ENCODE measurements around the gene OR10H2.
"Not testable (repeated sequence)": the region's sequence is repeated elsewhere in the genome, so short reads cannot be mapped to it uniquely, and the experiment has no call there.

OR10H2 gene

DNA sequence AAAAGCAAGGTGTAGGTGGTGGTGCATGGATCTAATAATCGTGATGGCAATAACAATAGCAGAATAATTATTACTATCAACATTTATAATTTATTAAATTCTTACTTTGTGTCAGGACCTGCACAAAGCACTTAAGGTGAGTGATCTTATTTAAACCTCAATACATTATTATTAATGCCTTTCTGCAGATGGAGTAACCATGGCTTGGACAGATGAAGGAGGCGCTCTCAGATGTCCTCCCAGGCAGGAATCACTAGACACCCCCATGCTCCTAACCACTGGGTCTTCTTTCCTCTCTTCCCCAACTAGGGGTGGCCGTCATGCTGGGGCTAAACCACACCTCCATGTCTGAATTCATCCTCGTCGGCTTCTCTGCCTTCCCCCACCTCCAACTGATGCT is at the start of gene OR10H2:
Gene OR10H2 (plus strand): TSS at position 301 of the 400 bp plus-strand sequence. CDS start 20 bp downstream, at position 321.
- no peak for DNase-seq

DNA sequence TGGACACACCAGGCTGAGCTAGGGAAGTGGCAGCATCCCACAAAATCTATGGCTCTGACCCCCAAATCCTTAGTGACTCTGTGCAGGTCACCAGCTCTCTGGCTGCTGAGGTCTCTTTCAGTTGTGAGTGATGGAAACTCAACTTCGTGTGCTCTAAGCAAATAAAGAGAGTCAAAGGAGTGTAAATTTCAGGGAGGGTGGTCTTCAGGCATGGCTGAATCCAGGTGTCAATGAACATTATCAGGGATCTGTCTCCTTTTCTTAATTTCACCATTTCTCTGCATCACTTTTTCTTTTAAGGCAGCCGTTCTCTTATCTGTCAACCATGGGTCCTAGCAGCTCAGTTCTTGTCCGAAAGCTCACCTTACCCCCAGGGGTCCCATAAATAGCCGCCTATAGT is 48.7 kb upstream of the OR10H2 start:
- DNase-seq: no peak

DNA sequence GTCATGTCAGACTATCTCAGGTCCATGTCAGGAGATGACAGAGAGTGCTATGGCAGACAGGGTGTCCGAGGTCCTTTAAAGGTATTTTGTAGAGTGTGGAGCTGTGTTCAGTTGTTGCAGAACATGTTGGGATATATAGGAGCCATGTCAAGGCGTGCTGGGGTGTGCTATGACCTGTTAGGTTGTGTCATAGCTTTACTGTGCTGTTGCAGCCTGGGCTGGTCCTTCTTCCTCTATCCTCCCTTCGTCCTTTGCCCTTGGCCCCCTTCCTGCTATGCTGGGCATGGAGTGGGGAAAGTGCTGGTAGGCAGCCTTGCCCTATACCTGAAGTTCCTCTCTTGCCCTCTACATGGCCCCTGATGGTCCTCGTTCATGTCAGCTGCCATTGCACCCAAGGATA is 48.0 kb upstream of the OR10H2 start:
- DNase-seq: not testable (repeated sequence)

DNA sequence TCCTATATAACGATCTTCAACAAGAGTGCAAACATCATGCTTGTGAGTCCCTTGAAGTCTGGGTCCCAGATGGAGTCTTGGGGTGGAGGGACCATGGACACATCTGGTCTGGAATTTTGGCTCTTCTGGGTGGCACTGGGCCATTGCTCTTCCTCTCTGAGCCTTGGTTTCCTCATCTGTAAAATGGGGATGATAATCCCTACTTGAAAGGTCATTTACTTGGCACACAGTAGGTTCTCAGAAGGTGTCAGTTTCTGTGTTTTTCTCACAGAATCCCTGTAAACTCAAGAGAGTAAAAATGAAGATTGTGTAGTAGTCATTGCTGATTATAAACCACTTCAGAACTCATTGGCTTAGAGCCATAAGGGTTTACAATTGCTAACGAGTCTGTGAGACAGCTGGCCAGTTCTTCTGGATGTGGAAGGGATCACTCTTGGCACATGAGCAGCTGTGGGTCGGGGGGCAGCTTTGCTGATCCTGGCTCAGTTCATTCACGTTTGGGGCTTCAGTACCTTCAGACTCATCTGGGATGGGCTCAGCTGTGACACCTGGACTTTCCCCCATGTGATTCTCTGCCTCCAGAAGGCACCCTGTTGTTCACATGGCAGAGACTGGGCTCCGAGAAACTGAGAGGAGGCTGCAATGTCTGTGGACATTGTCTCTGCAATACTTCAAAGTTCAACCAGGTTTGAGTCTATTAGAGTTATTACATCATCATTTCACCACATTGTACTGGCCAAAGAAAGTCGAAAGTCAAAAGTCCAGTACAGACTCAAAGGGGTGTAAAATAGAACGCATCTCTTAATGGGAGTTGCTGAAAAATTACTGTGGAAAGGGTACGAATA is 47.1 kb upstream of the OR10H2 start:
- DNase-seq: no peak

- DNase-seq: no peak
Measured at GRCh38 chr19:15683411-15683810, 44.4 kb upstream of the OR10H2 start.

- DNase-seq: no peak
Measured at GRCh38 chr19:15684828-15685227, 43.0 kb upstream of the OR10H2 start.

- DNase-seq: no peak
Measured at GRCh38 chr19:15696654-15697194, 31.1 kb upstream of the OR10H2 start.

DNA sequence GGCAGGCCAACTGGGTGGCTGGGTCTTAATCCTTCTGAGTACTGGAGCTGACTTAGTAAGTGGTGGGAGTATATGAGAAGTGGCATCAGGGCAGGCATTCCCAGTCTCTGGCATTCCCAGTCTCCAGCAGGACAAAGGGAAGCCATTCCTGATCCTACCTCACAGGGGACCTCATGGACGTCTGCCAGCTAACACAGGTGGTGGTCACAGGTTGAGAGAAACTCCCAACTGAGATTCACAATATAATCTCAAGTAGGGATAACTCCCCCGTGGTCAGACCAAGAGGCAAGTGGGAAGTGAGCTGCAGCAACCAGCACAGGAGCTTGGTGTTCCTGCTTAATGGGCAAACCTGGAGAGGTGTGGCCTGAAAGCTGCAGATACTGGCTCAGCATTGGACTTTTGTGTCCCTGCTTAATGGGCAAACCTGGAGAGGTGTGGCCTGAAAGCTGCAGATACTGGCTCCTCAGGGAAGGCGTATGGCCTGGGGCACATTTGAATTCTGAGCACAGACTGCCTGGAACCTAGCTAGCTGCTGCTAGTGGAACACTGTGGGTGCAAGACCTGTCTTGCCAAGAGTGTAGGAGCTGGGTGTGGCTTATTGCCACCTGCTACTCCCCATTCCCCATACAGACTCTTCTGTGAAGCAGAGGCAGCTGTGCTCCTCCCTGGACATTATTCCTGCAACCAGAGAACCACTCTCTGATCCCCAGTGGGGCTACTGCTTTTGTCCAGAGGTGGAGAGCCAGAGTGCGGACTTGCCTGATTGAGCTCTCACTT is 25.9 kb upstream of the OR10H2 start:
- DNase-seq: no peak

DNA sequence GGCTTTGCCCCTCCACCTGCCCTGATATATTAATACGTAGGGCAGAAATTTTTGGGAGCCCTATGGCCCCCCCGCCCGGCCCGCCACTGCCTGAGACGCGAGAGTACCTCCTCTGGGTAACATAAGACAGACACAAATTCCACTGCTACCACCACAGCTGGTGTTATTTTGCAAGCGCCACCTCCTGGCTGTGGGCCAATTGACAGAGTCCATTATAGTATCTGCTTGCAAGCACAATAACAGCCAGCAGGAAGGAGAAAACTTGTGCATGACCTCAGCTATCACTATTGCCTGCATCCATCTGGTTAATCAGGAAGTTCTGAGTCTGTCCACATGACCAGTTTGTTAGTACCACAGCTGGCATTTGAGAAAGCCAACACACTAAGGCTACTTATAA is 25.3 kb upstream of the OR10H2 start:
- no peak for DNase-seq

DNA sequence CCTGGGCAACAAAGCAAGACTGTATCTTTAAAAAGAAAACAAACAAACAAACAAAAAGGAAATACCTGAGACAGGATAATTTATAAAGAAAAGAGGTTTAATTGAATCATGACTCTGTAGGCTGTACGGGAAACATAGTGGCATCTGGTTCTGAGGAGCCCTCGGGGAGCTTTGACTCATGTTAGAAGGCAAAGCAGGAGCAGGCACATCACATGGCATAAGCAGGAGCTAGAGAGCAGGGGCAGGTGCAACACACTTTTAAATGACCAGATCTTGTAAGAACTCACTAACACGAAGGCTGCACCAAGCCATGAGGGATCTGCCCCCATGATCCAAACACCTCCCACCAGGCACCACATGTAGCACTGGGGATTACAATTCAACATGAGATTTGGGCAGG is 13.2 kb upstream of the OR10H2 start:
- no peak for DNase-seq

- no peak for DNase-seq
Measured at GRCh38 chr19:15715642-15716041, 12.2 kb upstream of the OR10H2 start.

GRCh38 chr19:15717809-15718208 is 10.0 kb upstream of the OR10H2 start:
- no peak for DNase-seq

- no peak for DNase-seq
Measured at GRCh38 chr19:15721268-15721667, 6.6 kb upstream of the OR10H2 start.

GRCh38 chr19:15722956-15723355 is 4.9 kb upstream of the OR10H2 start:
- DNase-seq: no peak

DNA sequence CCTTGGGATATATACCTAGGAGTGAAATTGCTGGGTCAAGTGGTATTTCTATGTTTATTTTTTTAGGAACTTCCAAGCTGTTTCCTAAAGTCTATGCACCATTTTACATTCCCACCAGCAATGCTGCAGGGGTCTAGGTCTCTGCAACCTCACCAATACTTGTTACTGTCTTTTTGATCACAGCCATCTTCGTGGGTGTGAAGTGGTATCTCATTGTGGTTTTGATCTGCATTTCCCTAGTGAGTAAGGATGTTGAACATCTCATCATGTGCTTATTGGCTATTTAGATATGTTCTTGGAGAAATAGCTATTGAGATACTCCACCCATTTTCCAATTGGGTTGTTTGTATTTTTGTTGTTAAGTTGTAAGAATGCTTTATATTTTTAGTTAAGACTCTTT is 2.7 kb downstream of the OR10H2 start:
- DNase-seq: no peak

DNA sequence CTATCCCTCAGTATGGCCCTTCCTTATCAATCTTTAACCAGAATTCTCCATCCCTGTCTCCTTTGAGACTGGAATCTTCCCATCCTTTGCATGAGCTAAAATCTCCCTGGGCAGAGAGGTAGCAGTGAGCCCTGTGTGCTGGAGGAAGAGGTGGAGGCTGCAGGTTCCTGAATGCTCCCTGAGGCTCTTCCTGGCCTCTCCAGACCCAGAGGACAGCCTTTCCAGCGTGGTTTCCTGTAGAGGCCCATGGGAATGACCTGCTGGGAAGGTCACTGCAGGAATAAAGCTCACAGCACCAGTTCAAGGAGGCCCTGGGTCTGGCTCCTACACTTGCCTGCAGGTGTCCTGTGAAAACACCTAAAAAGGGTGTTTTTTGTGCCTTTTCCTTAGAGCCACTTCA is 4.6 kb downstream of the OR10H2 start:
- no peak for DNase-seq

DNA sequence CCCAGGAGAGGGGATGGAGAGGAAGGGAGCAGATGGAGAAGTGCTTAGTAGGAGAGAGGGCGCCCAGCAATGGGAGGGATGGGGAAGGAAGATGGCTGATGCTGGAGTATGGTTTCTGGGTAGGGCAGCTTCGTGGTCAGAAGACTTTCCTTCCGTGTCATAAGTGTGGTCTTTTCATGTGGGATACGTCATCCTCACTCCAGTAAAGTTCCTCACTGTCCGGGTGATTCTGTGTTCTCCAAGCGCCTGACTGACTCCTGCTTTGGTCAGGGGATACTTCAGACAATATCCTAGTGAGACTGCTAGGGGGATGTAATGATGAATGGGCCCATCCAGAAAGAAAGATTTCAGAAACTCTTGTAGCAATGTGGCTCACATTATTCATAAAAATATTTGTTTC is 6.1 kb downstream of the OR10H2 start:
- DNase-seq: no peak

DNA sequence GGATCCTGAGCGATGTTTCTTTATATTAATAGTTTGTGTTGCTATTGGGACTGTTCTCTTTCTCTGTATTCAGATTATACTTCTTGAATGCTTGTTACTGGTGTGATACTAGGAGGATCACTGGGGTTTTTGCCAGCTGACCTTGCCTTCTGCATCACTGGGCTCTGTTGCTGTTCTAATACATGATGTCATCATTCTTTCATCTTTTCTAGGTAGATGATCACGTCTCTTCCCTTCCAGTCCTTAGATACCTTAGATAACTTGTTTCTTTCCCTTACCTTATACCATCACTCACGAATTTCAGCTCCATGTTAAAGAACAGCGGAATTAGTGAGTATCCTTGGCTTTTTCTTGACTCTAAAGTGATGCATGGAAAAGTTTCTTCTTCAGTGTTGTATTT is 9.9 kb downstream of the OR10H2 start, which contains the start of gene OR10H3:
Gene OR10H3 (plus strand): TSS at position 264 of the 400 bp plus-strand sequence. CDS start 3,408 bp downstream, outside the sequence.
- no peak for DNase-seq

GRCh38 chr19:15740785-15741184 is 13.0 kb downstream of the OR10H2 start:
- no peak for DNase-seq

GRCh38 chr19:15748239-15748638 is 20.4 kb downstream of the OR10H2 start:
- DNase-seq: no peak

GRCh38 chr19:15758379-15758778 is 30.6 kb downstream of the OR10H2 start:
- DNase-seq: no peak

DNA sequence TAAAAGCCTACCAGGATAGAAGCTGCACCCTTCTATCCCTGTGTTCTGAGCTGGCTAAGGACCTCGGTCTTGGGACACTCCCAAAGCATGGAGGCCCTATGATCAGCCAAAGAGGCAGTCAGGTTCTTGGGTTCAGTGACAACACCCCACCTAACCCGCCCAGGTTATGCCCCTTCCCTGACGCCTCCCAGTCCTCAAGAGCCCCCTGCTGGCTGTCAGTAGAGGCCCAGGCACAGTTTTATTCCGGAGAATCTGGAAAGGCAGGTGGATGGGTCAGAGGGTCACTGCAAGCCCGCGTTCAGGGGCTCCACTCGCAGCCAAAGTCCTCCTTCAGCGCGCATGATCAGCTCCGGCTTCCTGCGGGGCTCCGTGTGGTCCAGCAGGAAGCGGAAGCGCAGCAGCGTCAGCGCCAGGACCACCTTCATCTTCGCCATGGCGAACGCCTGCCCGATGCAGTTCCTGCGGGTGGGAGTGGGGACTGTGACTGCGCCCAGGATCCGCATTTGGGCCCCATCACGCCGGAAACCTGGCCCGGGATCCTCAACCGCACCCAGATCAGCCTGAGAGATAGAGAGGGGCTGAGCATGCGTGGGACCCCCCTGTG is 32.2 kb downstream of the OR10H2 start:
- DNase-seq: no peak

DNA sequence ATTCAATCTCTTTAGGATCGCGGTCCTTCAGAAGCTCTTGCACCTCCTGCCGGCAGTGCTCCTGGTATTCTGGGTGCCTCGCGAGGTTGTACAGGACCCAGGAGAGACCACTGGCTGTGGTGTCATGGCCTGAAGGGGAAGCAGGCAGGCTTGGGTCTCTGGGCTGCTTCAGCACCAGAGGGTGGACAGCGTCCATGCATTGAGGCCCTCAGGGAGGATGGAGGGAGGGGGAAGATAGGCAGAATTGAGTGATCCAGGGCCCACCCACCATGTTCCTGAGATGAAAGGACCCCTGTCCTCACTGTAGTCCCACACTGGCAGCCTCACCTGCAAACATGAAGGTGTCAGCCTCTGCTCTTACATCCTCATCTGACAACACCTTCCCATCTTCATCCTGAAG is 41.8 kb downstream of the OR10H2 start:
- no peak for DNase-seq

Measured in 8988T (cell line).